ENCODE measurements around the gene CDKAL1.

- TF ChIP-seq POLR2A (IDR thresholded peaks at IDR 0.05; ENCODE audit: low read depth, low read length) (no peak), CTCF (IDR thresholded peaks at IDR 0.05; ENCODE audit: extremely low read depth in 1 of 2, insufficient read depth in 1 of 2, low read depth in 1 of 2, low read length in 2 of 2) (no peak), POLR2AphosphoS5 (IDR thresholded peaks at IDR 0.05; ENCODE audit: insufficient read depth, low read depth, low read length) (no peak), EZH2 (IDR thresholded peaks at IDR 0.05; ENCODE audit: borderline replicate concordance, low read depth, low read length, severe bottlenecking) (no peak), FOS (IDR thresholded peaks at IDR 0.05; ENCODE audit: borderline replicate concordance, insufficient read depth, low read length) (no peak)
Observed at GRCh38 chr6:21073318-21073839, 539.1 kb downstream of the CDKAL1 start.
